Mesendoderm (in vitro differentiated cells): ENCODE data around the gene IRAK3.
A peak's percentile ranks its signal among the peaks of the same experiment; 100 is the strongest.
"Not testable (repeated sequence)": the region's sequence is repeated elsewhere in the genome, so short reads cannot be mapped to it uniquely, and the experiment has no call there.

Experiments used
- DNase-seq: peaks from one replicate; pipeline ENCODE4 v3.0.0; 2013
- H2AK5ac ChIP-seq: 2 replicates; pipeline ENCODE4 v1.6.1; 2013; ENCODE audit warnings: low read length, inconsistent platforms
- H2BK120ac ChIP-seq: 2 replicates; pipeline ENCODE4 v1.6.1; 2013; ENCODE audit warnings: low read depth, mild to moderate bottlenecking, low read length, moderate library complexity, mixed read lengths
- H2BK15ac ChIP-seq: replicated peaks from 2 replicates; pipeline ENCODE4 v1.6.1; 2013; ENCODE audit warnings: low read depth, mild to moderate bottlenecking, moderate library complexity
- H2BK5ac ChIP-seq: 2 replicates; pipeline ENCODE4 v1.6.1; 2013; ENCODE audit warnings: low read length, inconsistent platforms
- H3K18ac ChIP-seq: 2 replicates; pipeline ENCODE4 v1.6.1; 2013; ENCODE audit warnings: mild to moderate bottlenecking, low read length, mixed read lengths
- H3K23ac ChIP-seq: one replicate; pipeline ENCODE4 v1.6.1; 2013; ENCODE audit warnings: low read length
- H3K27ac ChIP-seq: 2 replicates; pipeline ENCODE4 v1.5.1; 2013; ENCODE audit warnings: low read depth, mild to moderate bottlenecking, inconsistent platforms, low read length, moderate library complexity
- H3K27me3 ChIP-seq: 2 replicates; pipeline ENCODE4 v1.6.1; 2013; ENCODE audit warnings: low read length, control low read depth, mild to moderate bottlenecking, inconsistent platforms; ENCODE audit not compliant: insufficient read depth, poor library complexity
- H3K36me3 ChIP-seq: 2 replicates; pipeline ENCODE4 v1.6.1; 2013; ENCODE audit warnings: low read length, inconsistent platforms; ENCODE audit not compliant: control insufficient read depth, insufficient read depth
- H3K4ac ChIP-seq: one replicate; pipeline ENCODE4 v1.6.1; 2013; ENCODE audit warnings: low read depth, mild to moderate bottlenecking, low read length, moderate library complexity
- H3K4me1 ChIP-seq: 2 replicates; pipeline ENCODE4 v1.6.1; 2013; ENCODE audit warnings: low read depth, low read length, inconsistent platforms; ENCODE audit not compliant: control insufficient read depth
- H3K4me2 ChIP-seq: 2 replicates; pipeline ENCODE4 v1.6.1; 2013; ENCODE audit warnings: low read length
- H3K4me3 ChIP-seq: 2 replicates; pipeline ENCODE4 v1.5.1; 2013; ENCODE audit warnings: mild to moderate bottlenecking, low read length
- H3K56ac ChIP-seq: one replicate; pipeline ENCODE4 v1.6.1; 2013; ENCODE audit warnings: low read length
- H3K79me1 ChIP-seq: 2 replicates; pipeline ENCODE4 v1.6.1; 2013; ENCODE audit warnings: low read length, inconsistent platforms
- H3K79me2 ChIP-seq: 2 replicates; pipeline ENCODE4 v1.6.1; 2013; ENCODE audit warnings: mild to moderate bottlenecking, low read length; ENCODE audit not compliant: control insufficient read depth, insufficient read depth
- H3K9ac ChIP-seq: 2 replicates; pipeline ENCODE4 v1.6.1; 2013; ENCODE audit warnings: low read length, inconsistent platforms
- H4K5ac ChIP-seq: one replicate; pipeline ENCODE4 v1.6.1; 2013; ENCODE audit warnings: low read length
- H4K8ac ChIP-seq: one replicate; pipeline ENCODE4 v1.6.1; 2013; ENCODE audit warnings: low read depth, mild to moderate bottlenecking, control low read depth, low read length, moderate library complexity
- WGBS: extraction: QIAGEN DNeasy Blood & Tissue Kit; methylation state at CpG from one replicate; pipeline ENCODE4 v1.1.7; 2013; ENCODE audit warnings: low lambda C conversion rate, missing lambda C conversion rate; ENCODE audit not compliant: insufficient coverage; ENCODE audit errors: extremely low coverage; 5-methylcytosine and 5-hydroxymethylcytosine counted together

Gene IRAK3

DNA sequence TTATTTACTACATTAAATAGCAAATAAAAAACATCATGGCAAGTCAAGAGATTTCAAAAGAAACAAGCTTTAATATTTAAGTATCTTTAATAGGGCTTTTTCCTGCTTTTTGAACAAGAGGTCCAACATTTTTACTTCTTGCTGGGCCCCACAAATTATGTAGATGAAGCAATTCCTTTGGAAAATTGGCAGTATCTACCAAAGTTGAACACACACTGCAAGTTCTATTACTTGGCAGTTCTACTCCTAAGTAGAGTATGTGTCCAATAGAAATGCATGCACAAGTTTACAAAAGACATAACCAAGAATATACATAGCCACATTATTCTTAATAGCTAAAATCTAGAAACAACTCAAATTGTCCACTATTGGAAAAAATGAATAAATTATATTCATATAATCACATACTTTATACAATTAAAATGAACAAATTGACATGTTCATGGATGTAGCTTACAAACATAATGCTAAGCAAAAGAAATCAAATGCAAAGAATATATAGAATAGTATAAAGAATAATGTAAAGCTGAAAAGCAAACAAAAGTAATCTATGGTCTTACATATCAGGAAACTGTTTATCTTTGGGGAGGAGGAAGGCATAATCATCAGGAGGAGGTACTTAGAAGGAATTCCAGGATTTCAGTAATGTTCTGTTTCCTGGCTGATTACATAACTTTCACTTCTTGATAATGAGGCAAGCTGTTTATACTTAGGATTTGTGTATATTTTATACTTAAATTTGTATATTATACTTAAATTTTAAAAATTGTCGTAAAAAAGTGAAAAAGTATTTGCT is 12.7 kb upstream of the IRAK3 start:
- no peak overlapping the region for H3K18ac ChIP-seq
- no peak overlapping the region for H4K8ac ChIP-seq
- no peak overlapping the region for H2BK15ac ChIP-seq
- H3K79me1 ChIP-seq: no peaks in the 10 kb centered on the region
- no CpG with 5 or more reads among the region's 1 CpG for WGBS
- H3K27ac ChIP-seq: no peak overlapping the region
- no peaks in the 10 kb centered on the region for H3K27me3 ChIP-seq
- no peak overlapping the region for H2BK120ac ChIP-seq
- H3K4me3 ChIP-seq: no peak overlapping the region
- no peaks in the 10 kb centered on the region for H3K79me2 ChIP-seq
- H3K4me2 ChIP-seq: no peak overlapping the region
- H4K5ac ChIP-seq: no peak overlapping the region
- H3K56ac ChIP-seq: no peak overlapping the region
- peak; percentile 44 for DNase-seq
- no peaks in the 10 kb centered on the region for H3K4me1 ChIP-seq
- H3K9ac ChIP-seq: no peak overlapping the region
- no peak overlapping the region for H3K23ac ChIP-seq
- H2BK5ac ChIP-seq: no peak overlapping the region
- no peak overlapping the region for H2AK5ac ChIP-seq
- H3K36me3 ChIP-seq: no peaks in the 10 kb centered on the region
- no peak overlapping the region for H3K4ac ChIP-seq

DNA sequence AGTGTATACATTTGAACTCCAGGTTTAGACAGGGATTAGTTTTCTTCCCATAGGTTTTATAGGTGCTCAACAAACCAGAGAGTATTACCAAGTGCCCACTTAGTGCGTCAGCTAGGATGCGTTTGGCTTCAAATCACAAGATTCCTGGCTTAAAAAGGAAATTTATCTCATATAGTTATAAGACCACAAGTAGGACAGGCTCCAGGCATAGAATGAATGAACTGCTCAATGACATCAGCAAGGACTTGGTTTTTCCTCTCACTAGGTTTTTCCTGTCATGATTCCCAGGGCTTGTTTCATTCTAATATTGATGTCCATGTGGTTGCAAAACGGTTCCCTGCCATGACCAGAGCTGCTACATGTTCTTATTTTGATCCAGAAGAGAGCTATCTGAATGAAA is 6.1 kb upstream of the IRAK3 start:
- no peaks in the 10 kb centered on the region for H3K4me1 ChIP-seq
- H3K79me2 ChIP-seq: no peaks in the 10 kb centered on the region
- WGBS: no CpG with 5 or more reads among the region's 3 CpGs

DNA sequence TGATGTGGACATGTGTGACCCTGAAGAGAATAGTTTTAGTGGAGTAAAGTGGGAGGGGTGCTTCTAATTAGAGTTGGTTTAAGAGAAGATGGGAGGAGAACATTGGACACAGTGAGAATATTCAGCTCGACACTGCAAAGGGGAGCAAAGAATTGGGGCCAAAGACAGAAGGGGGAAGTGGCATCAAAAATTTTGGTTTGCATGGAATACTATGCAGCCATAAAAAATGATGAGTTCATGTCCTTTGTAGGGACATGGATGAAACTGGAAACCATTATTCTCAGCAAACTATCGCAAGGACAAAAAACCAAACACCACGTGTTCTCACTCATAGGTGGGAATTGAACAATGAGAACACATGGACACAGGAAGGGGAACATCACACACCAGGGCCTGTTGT is 4.2 kb upstream of the IRAK3 start:
- H4K5ac ChIP-seq, H2BK5ac ChIP-seq, H3K36me3 ChIP-seq, H3K79me2 ChIP-seq, H3K4me2 ChIP-seq, H3K23ac ChIP-seq, DNase-seq, H3K56ac ChIP-seq, H3K4me1 ChIP-seq, H3K79me1 ChIP-seq, H3K4ac ChIP-seq, H3K27me3 ChIP-seq, H4K8ac ChIP-seq, H3K18ac ChIP-seq, H3K4me3 ChIP-seq, H2BK15ac ChIP-seq, H3K9ac ChIP-seq, H2BK120ac ChIP-seq, H3K27ac ChIP-seq, H2AK5ac ChIP-seq: not testable (repeated sequence)
- no CpG with 5 or more reads among the region's 3 CpGs for WGBS

More for the DNA sequence above, 6.1 kb upstream of the IRAK3 start:
- Histone ChIP-seq H4K8ac (no peak overlapping the region), H2BK5ac (no peak overlapping the region), H3K4me2 (no peak overlapping the region), H3K27ac (no peak overlapping the region), H3K4ac (no peak overlapping the region), H3K79me1 (no peaks in the 10 kb centered on the region), H2AK5ac (no peak overlapping the region), H3K18ac (no peak overlapping the region), H3K56ac (no peak overlapping the region), H4K5ac (no peak overlapping the region), H3K36me3 (no peaks in the 10 kb centered on the region), H2BK120ac (no peak overlapping the region), H3K9ac (no peak overlapping the region), H3K23ac (no peak overlapping the region), H3K4me3 (no peak overlapping the region), H3K27me3 (no peaks in the 10 kb centered on the region), H2BK15ac (no peak overlapping the region)
- DNase-seq: no peak

- no CpG with 5 or more reads among the region's 2 CpGs for WGBS
- H3K27me3 ChIP-seq: no peaks in the 10 kb centered on the region
Observed at GRCh38 chr12:66187036-66187435, 2.0 kb upstream of the IRAK3 start.

DNA sequence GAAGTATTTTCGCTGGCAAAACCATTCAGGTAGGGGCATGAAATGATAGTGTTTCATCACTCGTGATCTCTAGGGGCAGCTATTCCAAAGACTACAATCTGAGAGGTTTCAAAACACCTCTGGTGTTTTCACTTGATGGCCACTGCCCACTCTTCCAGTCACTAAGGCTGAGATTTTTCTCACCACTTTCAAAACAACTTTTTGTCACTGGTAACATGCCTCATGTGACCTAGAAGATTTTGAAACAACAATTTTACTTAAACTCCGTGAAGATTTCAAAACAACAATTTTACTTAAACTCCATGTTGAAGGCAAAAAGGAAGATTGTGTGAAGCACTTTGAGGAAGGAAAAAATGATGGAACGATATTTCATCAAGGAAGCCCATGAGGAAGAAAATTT is 1.2 kb upstream of the IRAK3 start:
- no CpG with 5 or more reads among the region's 4 CpGs for WGBS
- Histone ChIP-seq H2BK120ac (no peak overlapping the region), H2BK15ac (no peak overlapping the region)

More at GRCh38 chr12:66187036-66187435, 2.0 kb upstream of the IRAK3 start:
- Histone ChIP-seq H2AK5ac (no peak overlapping the region), H3K4me3 (no peak overlapping the region), H3K9ac (no peak overlapping the region), H3K18ac (no peak overlapping the region), H3K4me1 (no peaks in the 10 kb centered on the region), H4K8ac (no peak overlapping the region), H3K4ac (no peak overlapping the region), H3K23ac (no peak overlapping the region), H2BK5ac (no peak overlapping the region), H3K79me2 (no peaks in the 10 kb centered on the region), H2BK15ac (no peak overlapping the region), H3K56ac (no peak overlapping the region), H2BK120ac (no peak overlapping the region), H4K5ac (no peak overlapping the region), H3K36me3 (no peaks in the 10 kb centered on the region), H3K79me1 (no peaks in the 10 kb centered on the region), H3K27ac (no peak overlapping the region), H3K4me2 (no peak overlapping the region)
- DNase-seq: no peak

DNA sequence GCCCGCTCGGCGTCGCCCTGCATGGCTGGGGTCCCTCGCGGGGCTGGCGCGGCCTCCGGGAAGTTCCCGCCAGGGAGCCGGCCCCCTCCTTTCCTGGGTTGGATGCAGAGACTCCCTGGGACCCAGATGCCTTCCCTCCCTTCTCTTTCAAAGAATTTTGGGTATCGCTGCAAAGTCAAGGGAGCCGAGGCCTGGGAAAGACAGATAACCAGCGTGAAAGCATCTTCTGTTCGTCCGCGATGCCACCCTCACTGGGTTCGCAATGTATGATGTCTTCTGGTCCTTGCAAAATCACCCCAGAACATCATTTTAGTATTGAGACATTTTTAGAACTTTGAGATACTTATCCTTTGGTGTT is 451 bp downstream of the IRAK3 start:
- no peak overlapping the region for H2BK15ac ChIP-seq
- no peaks in the 10 kb centered on the region for H3K27me3 ChIP-seq
- no peak overlapping the region for H3K23ac ChIP-seq
- H2BK5ac ChIP-seq: no peak overlapping the region
- H2AK5ac ChIP-seq: no peak overlapping the region
- no peak overlapping the region for H3K4me3 ChIP-seq
- H3K27ac ChIP-seq: no peak overlapping the region
- no peak overlapping the region for H4K5ac ChIP-seq
- peak overlapping the region; percentile 72 for H3K9ac ChIP-seq
- H3K79me2 ChIP-seq: no peaks in the 10 kb centered on the region
- peak overlapping the region; percentile 93 for H3K56ac ChIP-seq
- no peaks in the 10 kb centered on the region for H3K36me3 ChIP-seq
- H3K4me2 ChIP-seq: peak overlapping the region; percentile 84
- DNase-seq: peak; percentile 11
- H2BK120ac ChIP-seq: no peak overlapping the region
- no peaks in the 10 kb centered on the region for H3K4me1 ChIP-seq
- peak overlapping the region; percentile 83 for H3K4ac ChIP-seq
- no CpG with 5 or more reads among the region's 18 CpGs for WGBS
- H3K18ac ChIP-seq: peak overlapping the region; percentile 13
- no peaks in the 10 kb centered on the region for H3K79me1 ChIP-seq
- peak overlapping the region; percentile 42 for H4K8ac ChIP-seq

More for the DNA sequence above, 1.2 kb upstream of the IRAK3 start:
- Histone ChIP-seq H3K4me2 (no peak overlapping the region), H2BK5ac (no peak overlapping the region), H3K27ac (no peak overlapping the region), H3K36me3 (no peaks in the 10 kb centered on the region), H2AK5ac (no peak overlapping the region), H3K4me1 (no peaks in the 10 kb centered on the region), H3K9ac (no peak overlapping the region), H3K79me2 (no peaks in the 10 kb centered on the region), H3K23ac (no peak overlapping the region), H4K8ac (no peak overlapping the region), H3K4ac (no peak overlapping the region), H4K5ac (no peak overlapping the region), H3K27me3 (no peaks in the 10 kb centered on the region), H3K18ac (no peak overlapping the region), H3K79me1 (no peaks in the 10 kb centered on the region), H3K4me3 (no peak overlapping the region), H3K56ac (no peak overlapping the region)
- DNase-seq: no peak
